Measurements from ENCODE around the gene EYS. TPM values are rescaled to one million over a fixed set of nuclear protein-coding genes. Genes with fewer than 3 reads are reported as not detected.

The EYS gene
- total and polyA plus RNA-seq, 8 donors: 0.03 to 0.25 (median 0.13) TPM

DNA sequence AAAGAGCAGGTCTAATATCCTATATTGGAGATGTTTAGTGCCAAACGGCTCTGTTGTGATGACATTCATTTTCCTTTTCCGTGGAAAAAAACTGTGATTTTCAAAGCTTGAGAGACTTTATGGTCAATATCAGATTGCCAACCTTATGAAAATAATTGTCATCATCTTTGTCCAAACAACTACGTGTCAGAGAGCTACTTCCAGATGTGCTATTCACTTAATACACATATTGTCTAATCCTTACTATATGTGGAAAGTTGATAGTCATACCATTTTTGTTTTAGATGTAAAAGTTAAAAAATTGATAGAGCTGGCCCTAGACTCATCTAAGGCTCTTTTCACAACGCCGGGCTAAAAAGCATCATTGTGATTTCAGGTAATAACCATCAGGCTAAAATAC, 1521.4 kb downstream of the EYS start:
- H3K4me1 ChIP-seq: no peaks in the 10 kb centered on the region
- H3K9me3 ChIP-seq: no peaks in the 10 kb centered on the region
- no peak overlapping the region for H3K27ac ChIP-seq
- no peak for DNase-seq
- no peak for ATAC-seq
- H3K36me3 ChIP-seq: no peaks in the 10 kb centered on the region
- FAIRE-seq: no peak
- TF ChIP-seq, protein P1, sequence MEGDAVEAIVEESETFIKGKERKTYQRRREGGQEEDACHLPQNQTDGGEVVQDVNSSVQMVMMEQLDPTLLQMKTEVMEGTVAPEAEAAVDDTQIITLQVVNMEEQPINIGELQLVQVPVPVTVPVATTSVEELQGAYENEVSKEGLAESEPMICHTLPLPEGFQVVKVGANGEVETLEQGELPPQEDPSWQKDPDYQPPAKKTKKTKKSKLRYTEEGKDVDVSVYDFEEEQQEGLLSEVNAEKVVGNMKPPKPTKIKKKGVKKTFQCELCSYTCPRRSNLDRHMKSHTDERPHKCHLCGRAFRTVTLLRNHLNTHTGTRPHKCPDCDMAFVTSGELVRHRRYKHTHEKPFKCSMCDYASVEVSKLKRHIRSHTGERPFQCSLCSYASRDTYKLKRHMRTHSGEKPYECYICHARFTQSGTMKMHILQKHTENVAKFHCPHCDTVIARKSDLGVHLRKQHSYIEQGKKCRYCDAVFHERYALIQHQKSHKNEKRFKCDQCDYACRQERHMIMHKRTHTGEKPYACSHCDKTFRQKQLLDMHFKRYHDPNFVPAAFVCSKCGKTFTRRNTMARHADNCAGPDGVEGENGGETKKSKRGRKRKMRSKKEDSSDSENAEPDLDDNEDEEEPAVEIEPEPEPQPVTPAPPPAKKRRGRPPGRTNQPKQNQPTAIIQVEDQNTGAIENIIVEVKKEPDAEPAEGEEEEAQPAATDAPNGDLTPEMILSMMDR (IDR thresholded peaks at IDR 0.05): no peak
- 59 to 73% methylated on average over 5 of the region's 5 CpGs for WGBS, 2 donors
- H3K27me3 ChIP-seq: no peaks in the 10 kb centered on the region
- H3K4me3 ChIP-seq: no peak overlapping the region
- intact Hi-C loops (cut with DNase I): no loop called here

GRCh38 chr6:64175296-64175695, 1531.7 kb downstream of the EYS start:
- intact Hi-C loops (cut with DNase I): no loop called here

DNA sequence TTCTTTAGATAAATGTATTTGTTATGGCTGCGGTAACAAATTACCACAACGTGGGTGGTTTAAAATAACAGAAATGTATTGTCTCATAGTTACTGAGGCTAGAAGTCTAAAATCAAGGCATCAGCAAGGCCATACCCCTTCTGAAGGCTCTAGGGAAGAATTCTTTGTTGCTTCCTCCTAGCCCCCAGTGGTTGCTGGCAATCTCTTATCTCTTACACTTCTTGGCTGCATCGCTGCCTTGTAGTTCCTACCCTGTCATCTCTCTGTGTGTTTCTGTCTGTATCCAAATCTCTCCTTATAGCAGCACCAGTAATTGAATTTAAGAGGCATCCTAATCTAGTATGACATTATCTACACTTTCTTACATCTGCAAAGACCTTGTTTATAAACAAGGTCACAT, 1536.7 kb downstream of the EYS start:
- H3K27ac ChIP-seq: no peak overlapping the region
- TF ChIP-seq, protein P1 (IDR thresholded peaks at IDR 0.05): no peak
- FAIRE-seq (no peak), ATAC-seq (no peak), DNase-seq (no peak)
- H3K9me3 ChIP-seq: no peaks in the 10 kb centered on the region
- H3K36me3 ChIP-seq: no peaks in the 10 kb centered on the region
- H3K4me1 ChIP-seq: no peaks in the 10 kb centered on the region
- no peak overlapping the region for H3K4me3 ChIP-seq
- no peaks in the 10 kb centered on the region for H3K27me3 ChIP-seq
- 51 to 59% methylated on average over 3 of the region's 3 CpGs for whole genome bisulfite sequencing, 2 donors
- intact Hi-C loops (cut with DNase I): no loop called here

More at GRCh38 chr6:64175296-64175695, 1531.7 kb downstream of the EYS start:
- TF ChIP-seq, protein P1 (IDR thresholded peaks at IDR 0.05): no peak
- Histone ChIP-seq H3K27me3 (no peaks in the 10 kb centered on the region), H3K9me3 (no peaks in the 10 kb centered on the region), H3K4me3 (no peak overlapping the region), H3K36me3 (no peaks in the 10 kb centered on the region), H3K27ac (no peak overlapping the region), H3K4me1 (no peaks in the 10 kb centered on the region)
- WGBS, 2 donors: 26 to 30% methylated on average over 5 of the region's 5 CpGs
- ATAC-seq (no peak), DNase-seq (no peak), FAIRE-seq (no peak)

- Histone ChIP-seq H3K36me3 (no peaks in the 10 kb centered on the region), H3K27ac (no peak overlapping the region), H3K27me3 (no peaks in the 10 kb centered on the region), H3K9me3 (no peaks in the 10 kb centered on the region), H3K4me3 (no peak overlapping the region), H3K4me1 (no peaks in the 10 kb centered on the region)
- ATAC-seq (no peak), FAIRE-seq (no peak), DNase-seq (no peak)
- TF ChIP-seq, protein P1 (IDR thresholded peaks at IDR 0.05): no peak
- intact Hi-C loops (cut with DNase I): no loop called here
- WGBS, 2 donors: 43 to 47% methylated on average over 1 of the region's 1 CpG
These were observed 1546.5 kb downstream of the EYS start for GRCh38 chr6:64160486-64160885.

GRCh38 chr6:64155063-64155462, 1552.0 kb downstream of the EYS start:
- H3K27me3 ChIP-seq: no peaks in the 10 kb centered on the region
- no peak for FAIRE-seq
- TF ChIP-seq, protein P1 (IDR thresholded peaks at IDR 0.05): no peak
- no peak for DNase-seq
- no peaks in the 10 kb centered on the region for H3K9me3 ChIP-seq
- no peaks in the 10 kb centered on the region for H3K4me1 ChIP-seq
- WGBS, 2 donors: 52 to 80% methylated on average over 2 of the region's 2 CpGs
- no peaks in the 10 kb centered on the region for H3K36me3 ChIP-seq
- intact Hi-C loops (cut with DNase I): no loop called here
- H3K4me3 ChIP-seq: no peak overlapping the region
- H3K27ac ChIP-seq: no peak overlapping the region
- ATAC-seq: no peak
